NB4 (cell line): Measurements from ENCODE around the gene CDRT4.

Experiments used
- DNase-seq: peaks from one replicate; pipeline ENCODE4 v3.0.0; 2010; ENCODE audit warnings: low read depth
- H3K4me3 ChIP-seq: one replicate; pipeline ENCODE4 v1.5.1; 2011; ENCODE audit warnings: mild to moderate bottlenecking, low read depth, low read length, moderate library complexity
- MYC ChIP-seq: IDR thresholded peaks from 2 replicates; pipeline ENCODE4 v1.6.1; 2011; ENCODE audit warnings: low read depth, low read length
- POLR2A ChIP-seq: IDR thresholded peaks from 2 replicates; pipeline ENCODE4 v1.6.1; 2011; ENCODE audit warnings: mild to moderate bottlenecking; ENCODE audit not compliant: insufficient read length; ENCODE audit errors: extremely low read depth
- TF ChIP-seq, protein P1 (sequence below): IDR thresholded peaks from one replicate; pipeline ENCODE4 v1.5.1; 2012; ENCODE audit warnings: low read depth, low read length
- TF ChIP-seq, protein P2 (sequence below): IDR thresholded peaks from 2 replicates; pipeline ENCODE4 v1.6.1; 2011; ENCODE audit warnings: low read depth, low read length

The CDRT4 gene

DNA sequence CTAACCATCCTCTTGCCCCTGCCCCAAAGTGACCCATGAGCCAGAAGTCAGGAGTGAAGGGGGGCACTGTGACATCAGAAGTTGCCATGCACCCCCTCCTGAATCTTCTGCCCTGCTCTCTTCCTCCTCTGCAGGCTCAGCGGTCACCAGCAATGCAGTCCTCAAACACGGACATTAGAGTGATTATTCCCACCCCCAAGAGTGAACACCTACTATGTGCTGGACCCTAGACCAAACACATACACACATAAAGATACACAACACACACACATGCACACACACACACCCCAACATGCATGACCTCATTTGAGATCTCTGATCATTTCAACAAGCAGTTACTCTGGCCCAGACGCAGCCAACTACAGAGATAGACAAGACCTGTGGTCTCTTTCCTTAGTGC is at the start of gene CDRT4:
Gene CDRT4 (minus strand): TSS at position 30 of the 400 bp plus-strand sequence. CDS start 27,383 bp downstream, outside the sequence.
- TF ChIP-seq, protein P1, sequence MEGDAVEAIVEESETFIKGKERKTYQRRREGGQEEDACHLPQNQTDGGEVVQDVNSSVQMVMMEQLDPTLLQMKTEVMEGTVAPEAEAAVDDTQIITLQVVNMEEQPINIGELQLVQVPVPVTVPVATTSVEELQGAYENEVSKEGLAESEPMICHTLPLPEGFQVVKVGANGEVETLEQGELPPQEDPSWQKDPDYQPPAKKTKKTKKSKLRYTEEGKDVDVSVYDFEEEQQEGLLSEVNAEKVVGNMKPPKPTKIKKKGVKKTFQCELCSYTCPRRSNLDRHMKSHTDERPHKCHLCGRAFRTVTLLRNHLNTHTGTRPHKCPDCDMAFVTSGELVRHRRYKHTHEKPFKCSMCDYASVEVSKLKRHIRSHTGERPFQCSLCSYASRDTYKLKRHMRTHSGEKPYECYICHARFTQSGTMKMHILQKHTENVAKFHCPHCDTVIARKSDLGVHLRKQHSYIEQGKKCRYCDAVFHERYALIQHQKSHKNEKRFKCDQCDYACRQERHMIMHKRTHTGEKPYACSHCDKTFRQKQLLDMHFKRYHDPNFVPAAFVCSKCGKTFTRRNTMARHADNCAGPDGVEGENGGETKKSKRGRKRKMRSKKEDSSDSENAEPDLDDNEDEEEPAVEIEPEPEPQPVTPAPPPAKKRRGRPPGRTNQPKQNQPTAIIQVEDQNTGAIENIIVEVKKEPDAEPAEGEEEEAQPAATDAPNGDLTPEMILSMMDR: no peak
- TF ChIP-seq POLR2A (no peak), MYC (no peak)
- TF ChIP-seq, protein P2, sequence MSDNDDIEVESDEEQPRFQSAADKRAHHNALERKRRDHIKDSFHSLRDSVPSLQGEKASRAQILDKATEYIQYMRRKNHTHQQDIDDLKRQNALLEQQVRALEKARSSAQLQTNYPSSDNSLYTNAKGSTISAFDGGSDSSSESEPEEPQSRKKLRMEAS: no peak
- no peak for DNase-seq
- H3K4me3 ChIP-seq: no peak within 1 kb of the TSS

DNA sequence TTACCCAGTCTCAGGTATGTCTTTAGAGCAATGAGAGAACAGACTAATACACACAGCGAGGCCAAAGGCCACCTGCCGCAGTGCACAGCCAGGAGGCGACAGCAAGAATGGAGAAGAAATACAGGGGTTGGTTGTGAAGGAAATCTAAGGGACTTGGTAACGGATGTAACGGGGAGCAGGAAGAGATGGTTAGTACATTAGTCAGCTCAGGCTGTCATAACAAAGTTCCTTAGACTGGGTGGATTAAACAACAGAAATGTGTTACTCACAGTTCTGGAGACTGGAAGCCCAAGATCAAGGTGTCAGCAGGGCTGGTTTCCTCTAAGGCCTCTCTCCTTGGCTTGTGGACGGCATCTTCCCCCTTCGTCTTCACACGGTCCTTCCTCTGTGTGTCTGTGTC is 48.7 kb upstream of the CDRT4 start:
- TF ChIP-seq, protein P2: no peak
- TF ChIP-seq MYC (no peak), POLR2A (no peak)
- TF ChIP-seq, protein P1: no peak
- no peak for DNase-seq
- no peak overlapping the region for H3K4me3 ChIP-seq

DNA sequence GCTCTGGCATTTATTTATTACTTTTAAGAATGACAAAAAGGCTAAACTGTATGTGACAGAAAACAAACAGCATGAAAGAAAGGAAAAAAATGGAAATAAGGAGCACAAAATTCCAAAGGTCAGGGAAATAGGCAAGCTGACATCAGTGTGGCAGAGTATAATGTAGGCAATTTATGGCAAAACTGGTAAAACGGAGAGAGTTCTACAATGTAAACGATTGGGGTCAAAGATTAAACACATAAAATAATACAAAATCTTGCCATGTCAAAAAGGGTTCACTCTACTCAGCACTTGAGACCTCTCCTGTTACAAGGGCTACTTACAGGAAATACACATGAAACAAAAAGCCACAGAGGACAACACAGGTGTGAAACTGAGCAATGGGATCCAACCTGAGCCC is 47.0 kb upstream of the CDRT4 start:
- no peak for DNase-seq
- TF ChIP-seq POLR2A (no peak), MYC (no peak)
- TF ChIP-seq, protein P1: no peak
- TF ChIP-seq, protein P2: no peak
- no peak overlapping the region for H3K4me3 ChIP-seq

DNA sequence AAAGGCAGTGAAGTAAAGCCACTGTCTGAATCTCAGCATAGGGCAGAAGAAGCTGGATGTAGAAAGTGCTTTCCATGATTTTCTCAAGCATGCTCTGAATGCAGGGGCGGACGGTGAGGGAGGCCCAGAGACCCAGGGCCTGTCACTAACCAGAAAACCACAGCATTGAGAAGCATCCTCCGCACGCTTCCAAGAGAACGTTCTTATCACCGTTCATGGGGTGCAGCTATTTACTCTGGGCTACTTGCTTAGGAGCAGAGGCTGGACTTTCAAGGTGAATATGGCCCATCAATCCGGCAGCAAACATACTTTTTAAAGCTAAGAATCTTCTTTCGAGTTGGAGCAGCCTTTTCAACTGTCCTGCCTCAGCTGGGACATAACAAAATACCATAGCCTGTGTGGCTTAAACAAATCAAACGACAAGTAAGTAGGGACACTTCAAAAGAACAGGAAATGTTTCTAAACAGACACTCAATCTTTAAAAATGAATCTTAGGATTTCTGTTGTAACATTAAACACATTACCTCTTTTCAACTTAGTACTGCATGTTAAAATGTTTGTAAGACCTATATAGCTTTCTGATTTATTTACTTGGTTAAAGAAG is 46.5 kb upstream of the CDRT4 start:
- TF ChIP-seq POLR2A: no peak
- no peak for TF ChIP-seq MYC
- TF ChIP-seq, protein P1: no peak
- TF ChIP-seq, protein P2: no peak
- DNase-seq: no peak
- H3K4me3 ChIP-seq: no peak overlapping the region

DNA sequence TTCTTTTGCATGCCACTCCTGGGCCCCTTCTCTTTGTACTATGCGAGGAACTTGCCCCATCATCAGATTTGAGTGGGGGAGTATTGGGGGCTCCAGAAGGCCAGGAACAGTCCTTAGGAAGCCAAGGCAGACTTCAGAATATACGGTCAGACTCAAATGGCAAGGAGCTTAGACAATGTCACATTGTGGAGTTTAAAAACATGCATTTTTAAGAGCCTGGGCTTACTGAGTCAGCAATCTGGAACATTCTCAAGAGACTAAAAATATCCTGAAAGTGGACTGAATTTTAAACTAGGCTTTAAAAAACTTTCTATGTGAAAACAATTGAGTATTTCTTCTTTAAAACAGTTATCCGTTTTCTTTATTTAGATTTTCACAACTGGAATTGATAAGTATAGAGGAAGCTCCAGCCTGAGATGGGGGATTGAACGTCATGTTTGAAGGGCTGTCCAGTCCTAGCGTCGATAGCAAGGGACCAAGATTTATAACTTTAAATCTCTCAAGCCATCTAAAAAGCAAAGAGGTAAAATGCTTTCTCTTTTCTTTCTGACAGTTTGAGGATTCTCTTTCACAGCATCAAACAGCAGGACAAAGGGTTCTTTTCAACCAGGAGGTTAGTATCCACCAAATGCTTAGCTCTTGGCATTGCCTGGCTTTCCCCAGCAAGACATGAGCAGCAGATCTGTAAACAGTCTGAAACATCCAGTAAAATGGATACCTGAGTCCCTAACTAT is 45.8 kb upstream of the CDRT4 start:
- TF ChIP-seq, protein P2: no peak
- TF ChIP-seq POLR2A: no peak
- no peak for TF ChIP-seq MYC
- TF ChIP-seq, protein P1: no peak
- H3K4me3 ChIP-seq: no peak overlapping the region
- no peak for DNase-seq
